GDM1 (cell line): ENCODE results near the gene PLD3.
"Not testable (repeated sequence)": the region's sequence is repeated elsewhere in the genome, so short reads cannot be mapped to it uniquely, and the experiment has no call there.

Source experiments
- DNase-seq: peaks from one replicate; lab custom pipeline; 2025; lab: John Stamatoyannopoulos, UW

Gene PLD3

GRCh38 chr19:40365613-40366401 is 17.3 kb downstream of the PLD3 start:
- DNase-seq, result no peak

- DNase-seq, result no peak
Observed at GRCh38 chr19:40366697-40367561, 18.4 kb downstream of the PLD3 start.

- DNase-seq, result no peak
Observed at GRCh38 chr19:40367577-40368434, 19.3 kb downstream of the PLD3 start.

GRCh38 chr19:40369797-40370196 is 21.3 kb downstream of the PLD3 start:
- DNase-seq, result no peak

- not testable (repeated sequence) for DNase-seq
Observed at GRCh38 chr19:40370253-40370652, 21.8 kb downstream of the PLD3 start.

- no peak for DNase-seq
Observed at GRCh38 chr19:40370997-40371801, 22.7 kb downstream of the PLD3 start.

GRCh38 chr19:40371802-40372122 is 23.3 kb downstream of the PLD3 start:
- DNase-seq, result no peak

- DNase-seq, result no peak
Observed at GRCh38 chr19:40374084-40374483, 25.6 kb downstream of the PLD3 start.

- DNase-seq, result no peak
Observed at GRCh38 chr19:40376286-40376862, 27.9 kb downstream of the PLD3 start.

- no peak for DNase-seq
Observed at GRCh38 chr19:40377876-40378385, 29.4 kb downstream of the PLD3 start.

GRCh38 chr19:40378509-40378908 is 30.0 kb downstream of the PLD3 start:
- no peak for DNase-seq

GRCh38 chr19:40379446-40380198 is 31.1 kb downstream of the PLD3 start:
- no peak for DNase-seq

GRCh38 chr19:40380199-40381037 is 31.9 kb downstream of the PLD3 start:
- DNase-seq, result no peak

GRCh38 chr19:40381321-40381720 is 32.8 kb downstream of the PLD3 start:
- DNase-seq, result no peak

GRCh38 chr19:40383668-40384248 is 35.3 kb downstream of the PLD3 start:
- DNase-seq, result no peak

- DNase-seq, result no peak
Observed at GRCh38 chr19:40387155-40387554, 38.7 kb downstream of the PLD3 start.

GRCh38 chr19:40388481-40388880 is 40.0 kb downstream of the PLD3 start:
- DNase-seq, result no peak

GRCh38 chr19:40389404-40390083 is 41.0 kb downstream of the PLD3 start:
- no peak for DNase-seq
